CD4-positive, alpha-beta T cell treated with Interleukin-4 for 1 hour (primary cell): ENCODE data around the gene SSX4B.
A peak's percentile ranks its signal among the peaks of the same experiment; 100 is the strongest.
"Not testable (repeated sequence)": the region's sequence is repeated elsewhere in the genome, so short reads cannot be mapped to it uniquely, and the experiment has no call there.

Experiments used
- DNase-seq, 2 donors: peaks; one replicate each; pipeline ENCODE4 v3.0.0-alpha.2; 2020 to 2022

Gene SSX4B

GRCh38 chrX:48411860-48412259 is at the start of gene SSX4B:
Gene SSX4B, minus strand, starts transcription at chrX:48411960. Its CDS starts 588 bp downstream, at chrX:48411372.
- not testable (repeated sequence) for DNase-seq

- DNase-seq: no peak
These were observed 48.8 kb upstream of the SSX4B start for GRCh38 chrX:48460606-48461005.

GRCh38 chrX:48460031-48460430 is 48.3 kb upstream of the SSX4B start:
- DNase-seq: no peak

- no peak for DNase-seq
These were observed 47.7 kb upstream of the SSX4B start for GRCh38 chrX:48459483-48459882.

GRCh38 chrX:48458711-48459110 is 47.0 kb upstream of the SSX4B start:
- no peak for DNase-seq

- DNase-seq: no peak
These were observed 45.0 kb upstream of the SSX4B start for GRCh38 chrX:48456628-48457331.

- no peak for DNase-seq
These were observed 39.9 kb upstream of the SSX4B start for GRCh38 chrX:48451708-48452107.

- DNase-seq: no peak
These were observed 38.3 kb upstream of the SSX4B start for GRCh38 chrX:48450076-48450475.

GRCh38 chrX:48447201-48447600 is 35.4 kb upstream of the SSX4B start:
- DNase-seq: not testable (repeated sequence)

- DNase-seq: peak in 1 of 2 donors; percentile 9
These were observed 22.0 kb upstream of the SSX4B start for GRCh38 chrX:48433713-48434112.

GRCh38 chrX:48430166-48430565 is 18.4 kb upstream of the SSX4B start:
- DNase-seq: not testable (repeated sequence)

- not testable (repeated sequence) for DNase-seq
These were observed 17.8 kb upstream of the SSX4B start for GRCh38 chrX:48429606-48430005.

- DNase-seq: not testable (repeated sequence)
These were observed 15.4 kb upstream of the SSX4B start for GRCh38 chrX:48427027-48427716.

GRCh38 chrX:48397825-48398224 is 13.9 kb downstream of the SSX4B start:
- DNase-seq: not testable (repeated sequence)

- not testable (repeated sequence) for DNase-seq
These were observed 14.8 kb downstream of the SSX4B start for GRCh38 chrX:48396931-48397330.

GRCh38 chrX:48383239-48383638 is 28.5 kb downstream of the SSX4B start, which contains the start of gene SSX4:
Gene SSX4, plus strand, starts transcription at chrX:48383539. Its CDS starts 515 bp downstream, at chrX:48384054.
- DNase-seq: not testable (repeated sequence)

- not testable (repeated sequence) for DNase-seq
These were observed 41.4 kb downstream of the SSX4B start for GRCh38 chrX:48370408-48370807.

GRCh38 chrX:48367717-48368408 is 43.9 kb downstream of the SSX4B start:
- DNase-seq: not testable (repeated sequence)

- not testable (repeated sequence) for DNase-seq
These were observed 52.5 kb downstream of the SSX4B start for GRCh38 chrX:48359281-48359680.

GRCh38 chrX:48357681-48358080 is 54.1 kb downstream of the SSX4B start:
- DNase-seq: no peak

- not testable (repeated sequence) for DNase-seq
These were observed 55.3 kb downstream of the SSX4B start, which contains the start of gene SSX3 for GRCh38 chrX:48356315-48357094. Gene SSX3, minus strand, starts transcription at chrX:48356703. Its CDS starts 1,454 bp downstream, at chrX:48355249.
